ENCODE data around the gene TICAM1.
"Not testable (repeated sequence)": the region's sequence is repeated elsewhere in the genome, so short reads cannot be mapped to it uniquely, and the experiment has no call there.

TICAM1 gene

DNA sequence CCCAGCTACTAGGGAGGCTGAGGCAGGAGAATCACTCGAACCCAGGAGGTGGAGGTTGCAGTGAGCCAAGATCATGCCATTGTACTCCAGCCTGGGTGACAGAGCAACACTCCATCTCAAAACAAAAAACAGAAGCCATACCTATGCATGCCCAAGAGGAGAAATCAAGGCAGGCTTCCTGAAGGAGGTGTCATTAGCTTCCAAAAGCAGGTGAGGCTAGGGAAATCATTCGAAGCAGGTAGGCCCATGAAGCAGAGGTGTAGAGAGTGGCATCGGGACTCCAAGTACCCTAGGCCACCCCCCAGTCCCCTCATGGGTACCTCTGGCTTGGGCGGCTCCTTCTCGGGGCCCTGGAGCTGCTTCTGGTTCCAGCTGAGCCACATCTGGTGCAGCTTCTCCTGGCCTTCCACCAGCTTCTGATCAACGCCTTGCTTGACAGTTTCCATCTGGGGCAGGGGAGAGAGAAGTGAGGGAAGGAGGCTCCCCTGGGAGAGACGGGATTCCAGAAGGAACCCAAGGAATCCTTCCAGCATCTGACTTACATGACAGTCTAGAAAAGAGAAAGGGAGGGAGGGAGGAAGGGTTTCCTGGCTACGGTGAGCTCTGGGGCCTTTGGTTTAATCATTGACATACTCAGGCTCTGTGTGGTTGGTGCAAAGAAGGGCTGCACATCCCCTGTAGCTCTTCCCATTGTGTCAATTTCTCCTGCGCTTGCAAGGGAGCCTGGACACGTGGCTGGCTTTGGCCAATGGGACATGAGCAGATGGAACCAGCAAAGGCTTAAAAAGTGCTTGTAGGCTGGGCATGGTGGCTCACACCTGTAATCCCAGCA lies 13.1 kb upstream of the TICAM1 start:
- DNase-seq: no peak

DNA sequence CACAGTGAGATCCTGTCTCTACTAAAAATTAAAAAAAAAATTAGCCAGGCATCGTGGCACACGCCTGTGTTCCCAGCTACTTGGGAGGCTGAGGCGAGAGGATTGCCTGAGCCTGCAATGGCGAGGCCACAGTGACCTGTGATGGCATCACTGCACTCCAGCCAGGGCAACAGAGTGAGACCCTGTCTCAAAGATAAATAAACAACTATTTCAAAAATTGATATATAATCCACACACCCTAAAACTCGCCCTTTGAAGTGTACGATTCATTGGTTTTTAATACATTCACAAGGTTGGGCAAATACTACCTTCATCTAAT lies 12.1 kb upstream of the TICAM1 start:
- DNase-seq: no peak

DNA sequence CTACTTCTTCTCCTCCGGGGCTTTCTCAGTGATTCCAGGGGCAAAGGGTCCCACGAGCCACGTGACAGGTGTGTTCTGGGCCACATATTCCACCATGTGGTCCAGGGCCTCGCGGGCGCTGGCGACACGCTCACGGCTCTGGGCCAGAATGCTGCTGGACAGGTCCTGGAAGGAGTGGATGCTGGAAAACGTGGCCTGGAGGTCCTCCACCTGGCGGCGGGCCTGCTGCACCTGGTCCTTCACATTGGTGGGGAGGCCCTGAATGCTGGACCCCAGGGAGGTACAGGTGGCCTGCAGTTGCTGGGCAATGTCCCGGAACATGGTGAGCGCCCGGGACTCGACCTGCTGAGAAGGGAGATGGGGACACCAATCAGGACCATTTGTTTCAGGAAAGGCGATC lies 7.7 kb upstream of the TICAM1 start:
- no peak for DNase-seq

DNA sequence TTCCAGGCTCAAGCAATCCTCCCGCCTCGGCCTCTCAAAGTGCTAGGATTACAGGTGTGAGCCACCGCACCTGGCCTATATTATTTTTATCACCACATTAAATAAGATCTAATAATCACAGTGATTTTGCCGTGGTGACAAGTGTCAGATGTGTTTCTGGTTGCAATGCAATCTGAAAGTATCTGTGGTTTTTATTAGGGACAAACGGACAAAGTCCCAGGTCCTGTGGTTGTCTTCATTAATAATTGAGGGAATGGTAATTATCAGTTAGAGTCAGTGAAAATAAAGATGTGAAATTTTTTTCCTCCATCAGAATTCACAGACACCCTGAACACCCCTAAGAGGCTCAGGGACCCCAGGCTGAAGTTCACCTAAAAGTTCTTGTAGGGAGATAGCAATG lies 1.3 kb upstream of the TICAM1 start:
- no peak for DNase-seq

DNA sequence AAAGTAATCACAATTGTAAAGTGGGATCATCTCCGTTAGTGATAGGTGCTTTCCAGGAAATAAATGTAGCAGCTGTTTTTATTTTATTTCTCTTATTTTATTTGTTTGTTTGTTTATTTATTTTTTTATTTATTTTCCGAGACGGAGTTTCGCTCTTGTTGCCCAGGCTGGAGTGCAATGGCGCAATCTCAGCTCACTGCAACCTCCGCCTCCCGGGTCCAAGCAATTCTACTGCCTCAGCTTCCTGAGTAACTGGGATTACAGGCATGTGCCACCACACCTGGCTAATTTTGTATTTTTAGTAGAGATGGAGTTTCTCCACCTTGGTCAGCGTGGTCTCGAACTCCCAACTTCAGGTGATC lies 448 bp upstream of the TICAM1 start:
- not testable (repeated sequence) for DNase-seq

DNA sequence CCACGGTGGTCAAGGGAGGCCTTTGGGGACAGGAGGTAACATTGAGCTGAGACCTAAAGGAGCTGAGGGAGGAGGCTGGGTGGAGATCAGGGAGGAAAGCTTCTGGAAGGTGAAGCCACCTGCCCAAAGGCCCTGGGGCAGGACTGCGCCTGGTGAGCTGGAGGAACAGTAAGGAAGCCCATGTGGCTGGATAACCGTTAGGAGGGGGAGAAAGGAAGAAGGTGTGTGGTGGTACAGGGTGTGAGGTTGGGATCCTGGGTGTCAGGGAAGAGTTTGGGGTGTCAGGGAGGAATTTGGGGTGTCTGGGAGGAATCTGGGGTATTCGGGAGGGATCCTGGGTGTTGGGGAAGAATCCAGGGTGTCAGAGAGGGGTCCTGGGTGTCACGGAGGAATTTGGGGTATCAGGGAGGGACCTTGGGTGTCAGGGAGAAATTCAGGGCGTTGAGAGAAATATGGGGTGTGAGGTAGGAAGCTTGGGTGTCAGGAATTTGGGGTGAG lies 695 bp downstream of the TICAM1 start:
- no peak for DNase-seq

DNA sequence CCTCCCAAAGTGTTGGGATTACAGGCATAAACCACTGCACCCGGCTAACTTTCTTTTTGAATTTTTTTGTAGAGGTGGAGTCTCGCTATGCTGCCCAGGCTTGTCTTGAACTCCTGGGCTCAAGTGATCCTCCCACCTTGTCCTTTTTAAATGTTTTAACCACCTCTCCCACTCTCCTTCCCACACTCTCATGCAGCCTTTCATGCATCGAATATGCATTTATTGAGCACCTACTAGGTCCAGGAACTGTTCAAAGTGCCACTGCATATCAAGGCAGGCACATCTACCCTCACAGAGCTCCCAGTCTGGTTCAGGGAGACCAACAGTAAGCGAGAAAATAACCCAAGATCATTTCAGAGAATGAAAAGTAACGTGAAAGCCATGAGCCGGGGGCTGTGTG lies 1.2 kb downstream of the TICAM1 start:
- DNase-seq: no peak

DNA sequence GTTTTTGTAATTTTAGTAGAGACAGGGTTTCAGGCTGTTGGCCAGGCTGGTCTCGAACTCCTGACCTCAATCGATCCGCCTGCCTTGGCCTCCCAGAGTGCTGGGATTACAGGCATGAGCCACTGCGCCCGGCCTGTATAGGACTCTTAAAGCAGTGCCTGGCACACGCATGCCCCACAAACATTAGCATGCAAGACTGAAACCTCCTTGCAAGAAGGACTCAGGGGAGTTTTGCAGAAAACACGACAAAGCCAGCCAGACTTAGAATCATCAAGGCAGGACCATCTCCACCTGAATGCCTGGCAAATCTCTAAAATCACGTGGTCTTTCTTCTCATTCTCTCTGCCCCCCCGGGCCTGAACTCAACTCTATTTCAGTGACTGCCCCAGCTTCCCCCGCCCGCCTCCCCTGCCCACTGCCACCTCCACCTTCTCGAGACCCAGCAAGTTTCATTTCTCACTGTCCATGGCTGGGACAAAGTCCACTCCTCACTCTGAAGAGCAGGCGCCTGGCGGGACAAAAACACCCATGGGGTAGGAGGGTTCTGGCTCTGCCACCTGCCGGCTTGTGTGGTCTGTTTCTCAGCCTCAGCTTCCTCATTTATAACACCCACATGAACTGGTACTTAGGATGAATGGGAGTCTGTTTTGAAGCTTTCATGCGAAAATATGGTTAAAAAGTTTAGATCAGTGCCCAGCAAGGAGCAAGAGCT lies 2.4 kb downstream of the TICAM1 start:
- peak; percentile 7 for DNase-seq

DNA sequence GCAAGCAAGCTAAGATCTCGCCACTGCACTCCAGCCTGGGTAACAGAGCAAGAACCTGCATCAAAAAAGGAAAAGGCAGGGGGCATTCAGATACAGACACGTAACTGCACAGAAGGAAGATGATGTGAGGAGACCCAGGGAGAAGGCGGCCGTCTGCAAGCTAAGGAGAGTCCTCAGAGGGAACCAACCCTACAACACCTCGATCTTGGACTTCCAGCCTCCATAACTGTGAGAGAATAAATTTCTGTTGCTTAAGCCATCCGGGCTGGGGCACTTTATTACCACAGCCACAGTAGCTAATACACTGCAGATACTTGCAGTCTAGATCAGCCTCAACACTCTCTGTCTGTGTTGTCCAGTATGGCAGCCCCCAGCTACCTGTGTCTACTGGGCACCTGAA lies 7.9 kb downstream of the TICAM1 start:
- DNase-seq: no peak

DNA sequence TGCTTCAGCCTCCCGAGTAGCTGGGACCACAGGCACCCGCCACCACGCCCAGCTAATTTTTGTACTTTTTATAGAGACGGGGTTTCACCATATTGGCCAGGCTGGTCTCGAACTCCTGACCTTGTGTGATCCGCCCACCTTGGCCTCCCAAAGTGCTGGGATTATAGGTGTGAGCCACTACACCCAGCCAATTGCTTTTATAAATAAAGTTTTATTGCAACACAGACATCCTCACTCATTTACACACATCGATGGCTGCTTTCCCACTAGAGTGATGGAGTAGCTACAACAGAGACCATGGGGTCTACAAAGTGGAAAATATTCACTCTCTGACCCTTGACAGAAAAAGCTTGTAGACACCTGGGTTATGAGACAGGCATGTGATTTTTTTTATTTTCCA lies 9.2 kb downstream of the TICAM1 start:
- not testable (repeated sequence) for DNase-seq

DNA sequence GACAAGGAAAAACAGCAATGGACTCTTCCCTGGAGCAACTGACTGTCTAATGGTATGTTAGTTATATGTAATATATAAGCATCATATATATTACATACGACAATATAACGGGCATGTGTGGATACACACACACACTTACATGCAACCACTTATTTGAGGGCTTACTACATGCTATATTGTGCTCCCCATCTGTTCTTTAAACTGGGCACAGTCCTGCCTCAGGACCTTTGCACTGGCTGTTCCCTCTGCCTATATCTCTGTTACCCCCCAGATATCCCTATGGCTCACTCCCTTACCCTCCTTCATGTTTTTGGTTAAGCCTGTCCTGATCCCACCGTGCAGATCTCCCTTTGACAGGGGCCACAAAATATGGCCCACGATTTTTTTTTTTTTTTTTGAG lies 10.2 kb downstream of the TICAM1 start:
- DNase-seq: no peak

DNA sequence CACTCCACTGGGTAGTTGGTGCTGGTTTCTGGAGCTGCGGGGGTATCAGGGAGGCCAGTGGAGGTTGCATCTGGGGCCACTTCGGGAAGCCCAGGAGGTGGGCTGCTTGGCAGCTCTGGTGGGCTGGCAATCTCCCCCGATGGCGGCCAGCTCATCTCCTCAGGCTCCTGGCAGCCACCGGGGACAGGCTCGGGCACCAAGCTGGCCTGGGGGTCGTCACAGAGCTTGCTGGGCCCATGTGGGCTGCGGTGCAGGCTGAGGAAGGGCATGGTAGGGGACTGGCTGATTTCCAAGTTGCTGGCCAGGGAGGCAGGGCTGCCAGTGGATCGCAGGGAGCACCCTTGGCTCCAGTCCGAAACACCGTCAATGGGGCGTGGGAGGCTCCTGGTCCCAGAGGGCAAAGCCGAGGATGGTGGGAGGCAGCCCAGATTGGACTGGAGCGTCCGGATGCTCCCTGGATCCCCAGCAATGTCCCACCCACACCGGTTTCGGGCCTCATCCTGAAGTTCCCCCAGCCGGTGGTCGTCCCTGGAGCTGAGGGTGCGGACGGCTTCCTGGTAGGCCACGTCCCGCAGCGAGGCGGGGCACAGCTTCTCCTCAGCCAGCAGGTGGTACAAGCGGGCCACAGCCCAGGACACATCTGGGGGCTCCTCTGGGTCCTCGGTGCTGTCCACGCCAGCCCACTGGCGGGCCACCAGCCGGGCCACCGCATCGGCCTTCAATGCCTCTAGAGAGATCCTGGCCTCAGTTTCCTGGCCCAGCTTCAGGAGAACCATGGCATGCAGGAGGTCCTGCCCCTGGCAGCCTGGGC lies 13.8 kb downstream of the TICAM1 start:
- no peak for DNase-seq

DNA sequence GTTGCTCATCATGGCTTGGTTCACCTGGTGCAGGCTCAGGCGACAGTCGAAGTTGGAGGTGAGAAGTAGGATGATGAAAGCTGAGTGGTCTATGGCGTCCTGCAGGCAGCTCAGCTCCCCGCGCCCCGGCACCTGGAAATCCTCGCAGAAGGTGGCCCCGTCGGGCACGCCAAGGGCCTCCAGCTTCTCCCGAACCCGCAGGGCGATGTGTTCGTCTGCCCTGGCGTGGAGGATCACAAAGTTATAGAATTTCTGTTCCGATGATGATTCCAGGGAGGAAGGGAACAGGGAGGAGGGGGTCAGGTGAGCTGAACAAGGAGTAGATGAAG lies 14.6 kb downstream of the TICAM1 start:
- DNase-seq: no peak

DNA sequence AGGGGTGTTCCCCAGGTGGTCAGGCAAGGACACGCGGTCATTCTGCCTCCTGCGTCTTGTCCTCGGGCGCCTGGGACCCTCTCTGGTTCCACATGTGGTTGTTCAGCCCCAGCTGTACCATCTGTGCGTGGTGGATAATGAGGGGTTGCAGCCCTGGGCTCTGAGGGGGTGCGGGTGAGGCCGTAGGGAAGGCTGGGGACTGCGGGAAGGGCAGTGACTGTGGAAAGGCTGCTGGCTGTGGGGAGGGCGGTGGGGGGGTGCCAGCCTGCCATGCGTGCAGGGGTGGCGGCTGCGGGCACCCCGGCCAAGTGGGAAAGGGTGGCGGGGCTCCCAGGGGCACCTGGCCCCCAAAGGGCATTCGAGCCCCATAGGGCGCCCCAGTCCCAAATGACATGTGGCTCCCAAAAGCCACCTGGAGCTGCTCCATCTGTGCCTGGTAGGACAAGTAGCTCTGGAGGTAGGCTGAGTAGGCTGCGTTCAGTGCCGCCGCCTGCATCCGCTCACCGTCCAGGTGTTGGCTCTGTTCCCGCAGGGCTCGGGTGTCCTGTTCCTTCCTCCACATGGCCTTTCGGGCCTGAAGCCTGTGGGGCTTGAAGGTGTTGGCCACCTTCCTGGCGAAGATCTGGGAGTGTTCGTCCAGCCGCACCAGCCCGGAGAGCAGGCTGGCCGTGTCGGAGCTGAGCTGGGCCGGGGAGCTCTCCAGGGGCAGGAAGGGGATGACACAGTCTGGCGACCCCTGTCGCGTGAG lies 15.1 kb downstream of the TICAM1 start:
- no peak for DNase-seq

DNA sequence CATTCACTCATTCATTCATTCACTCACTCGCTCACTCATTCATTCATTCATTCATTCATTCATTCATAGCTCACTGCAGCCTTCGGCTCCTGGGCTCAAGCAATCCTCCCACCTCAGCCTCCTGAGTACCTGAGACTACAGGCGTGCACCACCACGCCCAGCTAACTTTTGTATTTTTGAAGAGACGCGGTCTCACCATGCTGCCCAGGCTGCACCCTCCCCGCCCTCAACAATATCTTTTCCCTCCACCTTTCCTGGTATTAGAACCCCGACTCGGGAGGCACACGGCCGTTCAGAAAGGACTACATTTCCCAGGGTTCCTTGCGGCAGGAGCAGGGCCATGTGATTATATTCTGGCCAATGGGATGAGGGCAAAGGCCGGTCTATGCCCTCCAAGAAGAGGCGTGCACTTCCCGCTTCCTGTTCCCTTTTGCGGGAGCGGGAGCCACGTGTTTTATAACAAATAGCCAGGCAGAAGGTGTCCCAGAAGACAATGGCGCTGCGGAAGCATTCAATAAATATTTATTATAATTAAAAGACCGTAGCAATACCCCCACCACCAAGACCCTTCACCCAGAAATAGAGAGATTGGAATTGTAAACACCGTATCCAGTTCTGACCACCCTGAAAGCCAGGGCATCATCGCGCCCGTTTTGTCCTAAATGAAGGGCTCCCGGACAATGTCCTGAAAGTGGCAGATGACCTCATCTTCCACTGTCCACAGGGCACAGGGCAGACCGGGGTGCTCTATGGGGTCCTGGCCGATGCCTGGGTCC lies 15.9 kb downstream of the TICAM1 start:
- DNase-seq: peak; percentile 81

DNA sequence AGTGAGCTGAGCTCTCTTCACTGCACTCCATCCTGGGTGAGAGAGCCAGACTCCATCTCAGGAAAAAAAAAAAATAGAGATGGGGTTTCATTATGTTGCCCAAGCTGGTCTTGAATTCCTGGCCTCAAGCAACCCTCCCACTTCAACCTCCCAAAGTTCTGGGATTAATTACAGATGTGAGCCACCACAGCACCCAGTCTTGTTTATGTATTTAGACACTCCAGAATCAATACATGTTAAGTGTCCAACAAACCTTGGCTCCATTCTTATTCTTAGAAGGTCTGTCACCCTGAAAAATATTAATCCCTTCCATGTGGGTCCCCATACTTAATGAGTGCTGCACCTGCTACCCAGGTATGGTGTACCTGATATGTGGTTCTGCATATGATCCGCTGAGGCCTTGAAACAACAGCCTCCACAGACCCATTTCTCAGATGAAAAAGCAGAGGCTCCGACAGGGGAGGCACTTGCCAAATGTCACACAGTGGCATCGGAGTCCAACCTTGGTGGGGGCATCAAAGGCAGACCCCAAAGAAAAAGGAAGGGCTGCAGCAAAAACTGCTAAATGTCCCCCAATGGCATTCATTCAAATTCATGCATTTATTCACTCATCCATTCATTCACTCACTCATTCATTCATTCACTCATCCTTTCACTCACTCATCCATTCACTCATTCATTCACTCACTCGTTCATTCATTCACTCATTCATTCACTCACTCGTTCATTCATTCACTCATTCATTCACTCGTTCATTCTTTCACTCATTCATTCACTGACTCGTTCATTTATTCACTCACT lies 16.7 kb downstream of the TICAM1 start:
- no peak for DNase-seq

DNA sequence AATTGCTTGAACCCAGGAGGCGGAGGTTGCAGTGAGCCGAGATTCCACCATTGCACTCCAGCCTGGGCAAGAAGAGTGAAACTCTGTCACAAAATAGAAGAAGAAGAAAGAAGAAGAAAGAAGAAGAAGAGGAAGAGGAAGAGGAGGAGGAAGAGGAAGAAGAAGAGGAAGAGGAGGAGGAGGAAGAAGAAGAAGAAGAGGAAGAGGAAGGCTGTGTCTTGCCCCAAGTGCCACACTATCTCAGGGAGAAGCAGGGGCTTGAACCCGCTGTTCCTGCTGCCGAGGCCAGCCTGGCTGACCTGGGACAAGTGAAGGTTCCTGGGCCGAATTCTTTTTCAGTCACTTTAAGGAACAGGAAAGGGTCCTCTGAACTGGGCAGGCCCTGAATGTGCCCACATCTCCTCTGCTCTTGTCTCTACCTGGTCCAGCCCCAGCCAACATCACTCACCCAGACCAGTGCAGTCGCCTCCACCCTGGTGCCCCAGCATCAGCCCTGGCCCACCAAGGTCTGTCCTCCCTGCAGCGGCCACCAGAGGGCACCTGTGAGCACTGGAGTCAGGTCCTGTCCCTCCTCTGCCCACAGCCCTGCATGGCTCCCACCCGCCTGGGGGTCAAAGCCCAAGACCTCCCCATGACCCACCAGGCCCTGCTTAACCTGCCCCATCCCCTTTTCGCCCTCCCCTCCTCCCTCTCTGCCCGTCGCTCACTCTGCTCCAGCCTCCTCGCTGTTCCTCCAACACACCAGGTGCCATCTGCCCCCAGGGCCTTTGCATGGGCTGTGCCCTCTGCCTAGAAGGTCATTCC lies 20.0 kb downstream of the TICAM1 start:
- peak; percentile 92 for DNase-seq

DNA sequence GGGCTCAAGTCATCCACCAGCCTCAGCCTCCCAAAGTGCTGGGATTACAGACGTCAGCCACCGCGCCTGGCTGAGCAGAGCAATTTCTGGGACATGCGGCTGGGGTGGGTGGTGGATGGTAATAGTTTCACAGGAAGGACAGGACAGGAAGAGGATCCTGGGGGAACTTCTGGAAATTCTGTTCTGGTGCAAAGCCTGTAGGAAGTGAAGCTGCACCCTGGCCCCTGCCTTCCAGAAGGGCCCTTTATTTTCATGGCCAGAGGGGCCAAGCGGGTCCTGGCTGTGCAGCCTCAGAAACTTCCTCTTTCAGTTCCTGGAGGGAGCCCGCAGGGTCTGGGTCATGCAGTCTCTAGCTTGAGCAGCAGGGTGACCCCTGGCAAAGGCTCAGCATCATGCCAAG lies 24.3 kb downstream of the TICAM1 start:
- DNase-seq: no peak

DNA sequence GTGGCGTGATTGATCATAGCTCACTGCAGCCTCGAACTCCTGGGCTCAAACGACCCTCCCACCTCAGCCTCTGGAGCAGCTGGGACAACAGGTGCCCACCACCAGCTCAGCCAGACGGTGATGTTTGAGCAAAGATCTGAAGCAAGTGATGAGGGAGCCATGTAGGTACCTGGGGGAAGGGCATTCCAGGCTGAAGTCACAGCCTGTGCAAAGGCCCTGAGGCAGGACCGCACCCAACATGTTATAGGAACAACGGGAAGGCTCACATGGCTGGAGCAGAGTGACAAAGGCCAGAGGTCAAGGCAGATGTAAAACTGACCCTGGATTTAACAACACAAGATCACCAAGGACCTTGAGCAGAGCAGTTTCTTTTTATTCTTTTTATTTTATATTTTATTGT lies 25.1 kb downstream of the TICAM1 start:
- no peak for DNase-seq

DNA sequence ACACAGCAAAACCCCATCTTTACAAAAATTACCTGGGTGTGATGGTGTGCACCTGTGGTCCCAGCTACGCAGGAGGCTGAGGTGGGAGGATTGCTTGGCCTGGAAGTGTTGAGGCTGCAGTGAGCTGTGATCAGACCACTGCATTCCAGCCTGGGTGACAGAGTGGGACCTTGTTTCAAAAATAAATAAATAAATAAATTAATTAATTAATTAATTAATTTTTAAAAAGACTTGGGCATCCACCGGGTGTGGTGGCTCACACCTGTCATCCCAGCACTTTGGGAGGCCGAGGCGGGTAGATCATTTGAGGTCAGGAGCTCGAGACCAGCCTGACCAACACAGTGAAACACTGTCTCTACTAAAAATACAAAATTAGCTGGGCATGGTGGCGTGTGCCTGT lies 26.4 kb downstream of the TICAM1 start:
- DNase-seq: not testable (repeated sequence)

All from CD4-positive, alpha-beta T cell treated with Interleukin-17A for 4 hours (primary cell).